Prostate gland (tissue), 2 donors: Measurements from ENCODE around the gene CTSA.

Experiments
- POLR2A ChIP-seq: fragments of 450-650 bp; IDR thresholded peaks from one replicate; pipeline ENCODE4 v1.6.1; 2016; ENCODE audit warnings: antibody characterized with exemption, mild to moderate bottlenecking
- TF ChIP-seq, protein P1 (sequence below), 4 experiments: fragments of 200-600 bp in 2 of 4; fragments of 450-650 bp in 2 of 4; sonication (generic) in 2 of 4; IDR thresholded peaks; 1 replicate in 3 of 4; 2 replicates in 1 of 4; pipeline ENCODE4 v1.5.1; 2016 to 2019; ENCODE audit warnings: antibody characterized with exemption in 4 of 4, mild to moderate bottlenecking in 2 of 4, moderate library complexity in 2 of 4

DNA sequence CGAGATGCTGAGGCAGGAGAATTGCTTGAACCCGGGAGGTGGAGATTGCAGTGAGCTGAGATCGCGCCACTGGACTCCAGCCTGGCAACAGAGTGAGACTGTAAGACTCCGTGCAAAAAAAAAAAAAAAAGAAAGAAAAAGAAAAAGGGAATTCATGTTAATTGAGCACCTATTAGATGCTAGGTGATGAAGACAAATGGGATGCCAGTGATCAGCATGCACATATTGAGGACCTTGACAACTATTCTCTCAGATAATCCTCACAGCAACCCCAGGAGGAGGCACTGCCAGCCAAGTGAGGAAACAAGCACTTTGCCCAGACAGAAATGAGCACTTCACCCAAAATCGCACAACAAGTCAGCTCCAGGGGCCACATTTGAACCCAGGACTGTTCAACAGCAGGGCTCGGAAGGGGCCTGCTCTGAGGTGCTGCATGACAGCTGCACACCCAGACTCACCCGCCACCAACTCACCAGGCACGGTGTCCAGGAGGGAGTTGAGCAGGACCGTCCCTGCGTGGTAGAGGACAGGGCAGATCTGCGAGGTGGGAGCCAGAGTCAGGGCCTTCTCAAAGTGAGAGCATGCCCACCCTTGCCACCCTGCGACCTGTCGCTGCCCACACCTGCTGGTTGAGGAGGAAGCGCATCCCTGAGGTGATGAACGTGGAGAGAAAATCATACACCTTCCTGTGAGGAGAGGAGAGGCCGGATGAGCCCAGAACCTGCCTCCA, 16.2 kb downstream of the CTSA start:
- TF ChIP-seq, protein P1, sequence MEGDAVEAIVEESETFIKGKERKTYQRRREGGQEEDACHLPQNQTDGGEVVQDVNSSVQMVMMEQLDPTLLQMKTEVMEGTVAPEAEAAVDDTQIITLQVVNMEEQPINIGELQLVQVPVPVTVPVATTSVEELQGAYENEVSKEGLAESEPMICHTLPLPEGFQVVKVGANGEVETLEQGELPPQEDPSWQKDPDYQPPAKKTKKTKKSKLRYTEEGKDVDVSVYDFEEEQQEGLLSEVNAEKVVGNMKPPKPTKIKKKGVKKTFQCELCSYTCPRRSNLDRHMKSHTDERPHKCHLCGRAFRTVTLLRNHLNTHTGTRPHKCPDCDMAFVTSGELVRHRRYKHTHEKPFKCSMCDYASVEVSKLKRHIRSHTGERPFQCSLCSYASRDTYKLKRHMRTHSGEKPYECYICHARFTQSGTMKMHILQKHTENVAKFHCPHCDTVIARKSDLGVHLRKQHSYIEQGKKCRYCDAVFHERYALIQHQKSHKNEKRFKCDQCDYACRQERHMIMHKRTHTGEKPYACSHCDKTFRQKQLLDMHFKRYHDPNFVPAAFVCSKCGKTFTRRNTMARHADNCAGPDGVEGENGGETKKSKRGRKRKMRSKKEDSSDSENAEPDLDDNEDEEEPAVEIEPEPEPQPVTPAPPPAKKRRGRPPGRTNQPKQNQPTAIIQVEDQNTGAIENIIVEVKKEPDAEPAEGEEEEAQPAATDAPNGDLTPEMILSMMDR (IDR thresholded peaks at IDR 0.05): no peak
- no peak for TF ChIP-seq POLR2A
